Type B pancreatic cell (in vitro differentiated cells): ENCODE data around the gene ZMIZ1. TPM values are rescaled to one million over a fixed set of nuclear protein-coding genes. Genes with fewer than 3 reads are reported as not detected.
A peak's percentile ranks its signal among the peaks of the same experiment; 100 is the strongest.

Experiments
- DNase-seq: peaks from one replicate; pipeline ENCODE4 v3.0.0; 2021; ENCODE audit warnings: mixed read lengths; ENCODE audit not compliant: unreplicated experiment; ENCODE audit errors: extremely low spot score
- H3K27ac Mint-ChIP-seq: 2 replicates; pipeline ENCODE4 v1.8.0; 2021; ENCODE audit warnings: mild to moderate bottlenecking, mixed read lengths
- H3K27me3 Mint-ChIP-seq: 2 replicates; pipeline ENCODE4 v1.8.0; 2021; ENCODE audit warnings: mixed read lengths
- H3K36me3 Mint-ChIP-seq: 2 replicates; pipeline ENCODE4 v1.8.0; 2021; ENCODE audit warnings: mixed read lengths
- H3K4me1 Mint-ChIP-seq: one replicate; pipeline ENCODE4 v1.8.0; 2021; ENCODE audit warnings: mixed read lengths; ENCODE audit not compliant: unreplicated experiment
- H3K4me3 Mint-ChIP-seq: 2 replicates; pipeline ENCODE4 v1.8.0; 2021; ENCODE audit warnings: mild to moderate bottlenecking, mixed read lengths
- H3K9me3 Mint-ChIP-seq: 2 replicates; pipeline ENCODE4 v1.8.0; 2021; ENCODE audit warnings: mixed read lengths
- CTCF ChIP-seq: fragments of 200-600 bp; sonication (generic); conservative IDR thresholded peaks from 2 replicates; pipeline ENCODE4 v1.5.0; 2021; ENCODE audit warnings: antibody characterized with exemption, mild to moderate bottlenecking
- total RNA-seq: library from RNA; stranded (reverse); gene quantifications from 2 replicates; pipeline ENCODE4 v1.2.1, GENCODE V29; 2021; ENCODE audit warnings: low replicate concordance

The ZMIZ1 gene
- total RNA-seq, 1 donor from 2014 or later = 102 TPM

DNA sequence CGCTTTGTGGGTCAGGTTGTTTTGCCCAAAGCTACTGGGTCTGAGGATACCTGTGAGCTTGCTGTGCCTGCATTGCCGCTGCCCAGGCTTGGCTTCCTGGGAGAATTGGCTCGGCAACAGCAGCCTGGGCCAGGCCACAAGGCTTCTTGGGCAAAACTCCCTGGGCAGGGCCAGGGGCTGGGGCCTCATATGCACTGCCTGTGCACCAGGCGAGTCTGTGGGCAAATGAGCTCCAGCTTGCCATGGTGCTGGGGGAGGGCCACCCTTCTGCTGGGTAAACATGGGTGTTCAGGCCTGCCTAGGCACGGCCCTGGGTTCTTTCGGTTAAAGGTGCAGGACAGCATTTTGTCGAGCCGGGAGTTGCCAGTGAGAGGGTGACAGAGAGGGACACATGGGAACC, 19.4 kb downstream of the ZMIZ1 start:
- Mint-ChIP-seq H3K9me3 (no peaks in the 10 kb centered on the region), H3K4me3 (no peak overlapping the region), H3K27me3 (no peaks in the 10 kb centered on the region), H3K27ac (no peak overlapping the region), H3K4me1 (peaks cover 68% of the 10 kb centered on the region), H3K36me3 (peaks cover 9% of the 10 kb centered on the region)
- DNase-seq = no peak
- no peak for TF ChIP-seq CTCF

DNA sequence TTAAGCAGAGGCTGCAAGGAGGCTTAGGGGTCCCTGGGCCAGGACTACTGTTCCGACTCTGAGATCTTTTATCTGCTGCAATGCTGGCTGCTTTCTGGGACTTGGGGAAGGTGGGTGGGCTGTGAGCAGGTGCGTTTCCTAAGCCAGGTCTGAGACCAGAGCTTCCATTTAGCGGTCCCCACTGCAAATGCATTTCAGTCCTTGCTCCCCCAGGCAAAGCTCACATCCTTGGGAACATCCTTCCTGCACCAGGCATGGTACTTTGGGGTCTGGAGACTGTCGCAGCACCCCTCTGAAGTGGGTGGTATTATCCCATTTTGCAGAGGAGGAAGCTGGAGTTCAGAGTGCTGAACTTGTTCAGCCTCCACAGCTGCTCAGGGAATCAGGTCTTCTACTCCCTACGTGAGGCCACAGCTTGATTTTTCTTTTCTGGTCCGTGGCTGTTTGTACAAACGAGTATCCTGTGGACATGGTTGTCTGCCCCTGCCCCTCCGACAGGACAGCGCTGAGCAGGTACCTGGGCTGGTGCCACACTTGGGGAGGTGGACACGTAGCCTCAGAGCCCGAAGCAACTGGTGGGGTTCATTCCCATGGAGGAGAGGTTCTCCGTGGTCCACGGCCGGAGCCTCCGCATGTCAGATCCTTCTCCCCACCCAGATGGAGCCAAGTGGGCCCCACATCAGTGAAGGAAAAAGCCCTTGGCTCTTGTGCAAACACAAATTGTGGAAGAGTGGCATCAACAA, 20.0 kb downstream of the ZMIZ1 start:
- H3K4me1 Mint-ChIP-seq = peaks cover 66% of the 10 kb centered on the region
- H3K9me3 Mint-ChIP-seq = no peaks in the 10 kb centered on the region
- H3K4me3 Mint-ChIP-seq = no peak overlapping the region
- peaks cover 9% of the 10 kb centered on the region for H3K36me3 Mint-ChIP-seq
- no peaks in the 10 kb centered on the region for H3K27me3 Mint-ChIP-seq
- no peak for TF ChIP-seq CTCF
- DNase-seq = no peak
- H3K27ac Mint-ChIP-seq = no peak overlapping the region

DNA sequence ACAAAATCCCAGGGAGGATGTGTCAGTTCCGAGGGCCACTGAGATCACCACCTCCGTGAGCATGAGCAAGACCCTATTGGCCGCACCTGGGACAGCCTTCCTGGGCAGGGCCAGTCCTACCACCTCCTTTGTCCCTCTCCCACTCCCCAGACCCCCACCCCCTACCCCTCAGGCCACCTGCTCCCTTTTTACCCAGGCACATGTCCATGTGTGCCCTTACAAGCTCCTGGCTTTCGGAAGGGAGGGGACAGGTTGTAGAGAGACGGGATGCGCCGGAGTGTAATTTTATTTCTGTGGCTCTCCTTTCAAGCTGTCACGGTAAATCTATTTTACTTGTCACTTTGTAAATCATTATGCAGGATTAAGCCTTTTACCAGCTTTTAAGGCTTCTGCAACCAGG, 20.9 kb downstream of the ZMIZ1 start:
- Mint-ChIP-seq H3K4me1 (peaks cover 61% of the 10 kb centered on the region), H3K27ac (no peak overlapping the region), H3K27me3 (no peaks in the 10 kb centered on the region), H3K9me3 (no peaks in the 10 kb centered on the region), H3K36me3 (peaks cover 9% of the 10 kb centered on the region), H3K4me3 (no peak overlapping the region)
- DNase-seq = no peak
- no peak for TF ChIP-seq CTCF

- DNase-seq = no peak
- no peak for TF ChIP-seq CTCF
- Mint-ChIP-seq H3K36me3 (peaks cover 9% of the 10 kb centered on the region), H3K27ac (no peak overlapping the region), H3K9me3 (no peaks in the 10 kb centered on the region), H3K4me1 (peaks cover 61% of the 10 kb centered on the region), H3K4me3 (no peak overlapping the region), H3K27me3 (no peaks in the 10 kb centered on the region)
Measured at GRCh38 chr10:79090134-79090803, 21.5 kb downstream of the ZMIZ1 start.

DNA sequence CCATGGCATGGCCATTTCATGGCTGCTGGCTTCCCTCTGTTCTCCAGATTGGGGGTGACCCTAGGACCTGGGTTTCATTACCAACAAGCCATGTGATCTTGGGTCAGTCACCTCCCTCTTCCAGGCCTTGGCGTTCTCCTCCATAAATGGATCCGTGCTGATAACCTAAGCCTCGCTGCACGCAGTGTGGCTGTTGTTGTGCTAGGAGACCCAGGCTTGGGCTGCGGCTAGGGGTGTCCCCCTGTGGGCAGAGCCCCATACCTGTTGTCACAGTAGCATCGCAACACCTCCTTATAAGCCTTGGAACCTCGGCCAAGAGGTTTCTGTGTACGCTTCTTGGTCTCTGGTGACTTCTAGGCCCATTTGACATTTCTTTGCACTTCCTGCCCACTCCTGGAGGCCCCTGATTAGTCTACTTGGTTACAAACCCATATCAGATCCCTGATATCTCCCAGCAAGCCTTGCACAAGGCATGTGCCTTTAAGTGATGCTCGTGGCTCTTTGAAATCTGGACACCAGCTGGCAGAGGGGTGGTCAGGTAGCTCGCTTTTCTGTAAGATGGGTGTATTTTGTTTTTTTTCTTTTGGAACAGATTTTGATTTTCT, 23.6 kb downstream of the ZMIZ1 start:
- no peak overlapping the region for H3K4me3 Mint-ChIP-seq
- peak overlapping the region; percentile 48 for H3K27ac Mint-ChIP-seq

More for the DNA sequence above, 23.6 kb downstream of the ZMIZ1 start:
- peaks cover 56% of the 10 kb centered on the region for H3K4me1 Mint-ChIP-seq
- H3K9me3 Mint-ChIP-seq = no peaks in the 10 kb centered on the region
- H3K27me3 Mint-ChIP-seq = no peaks in the 10 kb centered on the region
- no peak for DNase-seq
- TF ChIP-seq CTCF = no peak
- peaks cover 9% of the 10 kb centered on the region for H3K36me3 Mint-ChIP-seq
